ENCODE data around the gene DNAJC6. TPM values are rescaled to one million over a fixed set of nuclear protein-coding genes. Genes with fewer than 3 reads are reported as not detected.
A peak's percentile ranks its signal among the peaks of the same experiment; 100 is the strongest.

DNAJC6 gene
- total RNA-seq, 4 donors from 2014 or later: 0.11 to 1.3 (median 0.34) TPM

DNA sequence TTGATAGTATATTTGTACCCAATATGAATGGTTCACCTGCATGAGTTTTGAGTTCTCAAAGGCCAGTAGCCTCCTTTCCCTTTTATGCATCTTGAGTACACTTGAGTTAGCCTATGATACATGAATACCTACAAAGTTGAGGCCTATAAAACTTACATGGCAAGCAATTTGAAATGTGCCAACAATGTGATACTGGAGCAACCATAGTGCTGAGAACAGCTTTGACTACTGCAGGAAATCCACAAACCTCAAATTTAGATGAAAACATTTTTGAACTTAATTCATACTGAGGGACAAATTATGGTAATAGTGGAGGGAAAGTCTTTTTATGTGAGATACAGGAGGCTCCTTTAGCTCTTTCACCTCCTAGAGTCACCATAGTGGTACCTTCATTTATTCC lies 148.5 kb downstream of the DNAJC6 start:
- no peak for DNase-seq
- H3K27me3 ChIP-seq: no peaks in the 10 kb centered on the region
- TF ChIP-seq CTCF (IDR thresholded peaks at IDR 0.05) (no peak), POLR2A (IDR thresholded peaks at IDR 0.05) (no peak)
- no peak overlapping the region for H3K4me3 ChIP-seq
- no peaks in the 10 kb centered on the region for H3K36me3 ChIP-seq
- no peaks in the 10 kb centered on the region for H3K9me3 ChIP-seq
- no peak overlapping the region for H3K27ac ChIP-seq
- H3K4me1 ChIP-seq: peaks cover 0 to 4% (median 0%) of the 10 kb centered on the region in 3 donors
- intact Hi-C loops (cut with DNase I): no loop called here

- Histone ChIP-seq H3K36me3 (no peaks in the 10 kb centered on the region), H3K4me1 (peaks cover 0 to 4% (median 0%) of the 10 kb centered on the region in 3 donors), H3K27me3 (no peaks in the 10 kb centered on the region), H3K9me3 (no peaks in the 10 kb centered on the region), H3K27ac (no peak overlapping the region), H3K4me3 (no peak overlapping the region)
- intact Hi-C loops (cut with DNase I): no loop called here
- 45 to 60% methylated on average over 2 of the region's 2 CpGs for WGBS, 2 donors
- no peak for TF ChIP-seq POLR2A (IDR thresholded peaks at IDR 0.05)
- TF ChIP-seq CTCF (IDR thresholded peaks at IDR 0.05): no peak
- DNase-seq: no peak
Measured at GRCh38 chr1:65458730-65459396, 149.5 kb downstream of the DNAJC6 start.

DNA sequence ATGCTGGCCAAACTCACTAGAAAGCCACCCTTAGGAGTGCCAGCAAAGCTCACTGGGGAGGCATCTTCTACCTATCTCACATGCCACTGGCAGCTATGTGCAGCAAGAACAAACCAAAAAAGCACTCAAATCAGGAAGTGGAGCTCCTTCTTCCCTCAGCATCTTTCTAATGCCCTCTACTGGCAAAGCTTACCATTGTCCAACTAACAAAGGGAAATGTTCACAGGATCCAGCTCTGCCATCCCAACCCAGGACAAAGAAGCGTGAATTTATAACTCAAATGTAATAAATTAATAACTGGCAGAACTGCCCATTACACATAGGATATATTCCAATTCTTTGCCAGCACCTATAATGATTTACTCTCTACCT lies 150.0 kb downstream of the DNAJC6 start:
- Histone ChIP-seq H3K36me3 (no peaks in the 10 kb centered on the region), H3K4me1 (peaks cover 0 to 4% (median 0%) of the 10 kb centered on the region in 3 donors), H3K27ac (no peak overlapping the region), H3K4me3 (no peak overlapping the region), H3K27me3 (no peaks in the 10 kb centered on the region), H3K9me3 (no peaks in the 10 kb centered on the region)
- WGBS, 2 donors: 68 to 82% methylated on average over 1 of the region's 1 CpG
- intact Hi-C loops (cut with DNase I): no loop called here
- TF ChIP-seq CTCF (IDR thresholded peaks at IDR 0.05) (peak in 3 of 6 experiments; percentile 23 to 51 (median 26)), POLR2A (IDR thresholded peaks at IDR 0.05) (no peak)
- DNase-seq: no peak

Small RNA genes within 50 kb of the gene (small RNA-seq; reads per million reads assigned to genes)
- gene COX6CP13: 0 reads per million in 4 donors
- gene RNU2-15P: 0 to 0.14 (median 0) reads per million in 4 donors

Other genes with a start within 250 kb of the DNAJC6 start
- 10 to 100 TPM; 32.2 to 46.3 (median 39.6) TPM for gene AK4, start 161.3 kb upstream of the DNAJC6 start, total RNA-seq
- gene LEPR, start 111.1 kb downstream of the DNAJC6 start, total RNA-seq: 10 to 100 TPM in 2 of 4 donors, 1 to 10 TPM in 2; 1.2 to 20.4 (median 6.3) TPM
- 10 to 100 TPM; 29.7 to 56.9 (median 42.9) TPM for gene LEPROT, start 111.1 kb downstream of the DNAJC6 start, total RNA-seq

Measured in esophagus squamous epithelium (tissue), 5 donors.